Smooth muscle cell (in vitro differentiated cells): ENCODE measurements around the gene ZYG11A. TPM values are rescaled to one million over a fixed set of nuclear protein-coding genes. Genes with fewer than 3 reads are reported as not detected.

Experiments used
- DNase-seq: peaks from one replicate; lab custom pipeline; 2025; ENCODE audit not compliant: unreplicated experiment; lab: John Stamatoyannopoulos, UW
- H2AFZ ChIP-seq: fragments of 200-600 bp; sonication (generic); 2 replicates; pipeline ENCODE4 v1.6.0; 2016; ENCODE audit warnings: antibody characterized with exemption, low read depth, mild to moderate bottlenecking
- H3F3A ChIP-seq: fragments of 200-600 bp; sonication (generic); 2 replicates; pipeline ENCODE4 v1.6.0; 2017; ENCODE audit warnings: antibody characterized with exemption, low read depth
- H3K27ac ChIP-seq: fragments of 200-600 bp; sonication (generic); 2 replicates; pipeline ENCODE4 v1.5.1; 2016; ENCODE audit warnings: low read depth, mild to moderate bottlenecking
- H3K27me3 ChIP-seq: fragments of 200-600 bp; sonication (generic); 2 replicates; pipeline ENCODE4 v1.6.1; 2016; ENCODE audit warnings: low read depth, mild to moderate bottlenecking
- H3K36me3 ChIP-seq: fragments of 200-600 bp; sonication (generic); 2 replicates; pipeline ENCODE4 v1.5.1; 2016; ENCODE audit warnings: low read depth
- H3K4me1 ChIP-seq: fragments of 200-600 bp; sonication (generic); 2 replicates; pipeline ENCODE4 v1.5.1; 2016; ENCODE audit warnings: low read depth
- H3K4me2 ChIP-seq: fragments of 200-600 bp; sonication (generic); 2 replicates; pipeline ENCODE4 v1.6.0; 2016; ENCODE audit warnings: mild to moderate bottlenecking
- H3K4me3 ChIP-seq: fragments of 200-600 bp; sonication (generic); 2 replicates; pipeline ENCODE4 v1.5.1; 2016; ENCODE audit warnings: mild to moderate bottlenecking
- H3K79me2 ChIP-seq: fragments of 200-600 bp; sonication (generic); 2 replicates; pipeline ENCODE4 v1.6.0; 2016; ENCODE audit warnings: low read depth, mild to moderate bottlenecking
- H3K9ac ChIP-seq: fragments of 200-600 bp; sonication (generic); 2 replicates; pipeline ENCODE4 v1.6.0; 2016; ENCODE audit warnings: low read depth
- H3K9me3 ChIP-seq: fragments of 200-600 bp; sonication (generic); replicated peaks from 2 replicates; pipeline ENCODE4 v1.5.1; 2016; ENCODE audit warnings: low read depth
- H4K20me1 ChIP-seq: fragments of 200-600 bp; sonication (generic); 2 replicates; pipeline ENCODE4 v1.6.0; 2016; ENCODE audit warnings: low read depth
- WGBS: methylation state at CpG from one replicate; pipeline ENCODE4 v1.1.7; 2016; ENCODE audit warnings: low lambda C conversion rate; 5-methylcytosine and 5-hydroxymethylcytosine counted together
- microRNA counts: library from miRNA; unstranded; fragments of <30 nt; microRNA quantifications from one replicate; lab custom pipeline; 2016
- microRNA-seq: library from miRNA; unstranded; fragments of <30 nt; microRNA quantifications from one replicate; pipeline ENCODE4, GENCODE V29; 2016; ENCODE audit warnings: borderline number of aligned reads
- polyA plus RNA-seq: library from polyadenylated mRNA; unstranded; fragments of >200 nt; fragmentation: Nextera tagmentation; extraction: Ambion mirVana; gene quantifications from 2 replicates; pipeline ENCODE4 v1.2.1, GENCODE V29; 2016
- small RNA-seq: library from RNA; depleted of rRNA; stranded (forward); fragments of <200 nt; gene quantifications from one replicate; pipeline ENCODE3, GENCODE V24; 2014
- total RNA-seq: library from RNA; depleted of rRNA; stranded (reverse); fragments of >200 nt; gene quantifications from 2 replicates; pipeline ENCODE4 v1.2.3, GENCODE V29; 2014
- TF ChIP-seq, protein P1 (sequence below): fragments of 200-600 bp; sonication (generic); IDR thresholded peaks from 2 replicates; pipeline ENCODE4 v1.5.1; 2017; ENCODE audit warnings: borderline replicate concordance, mild to moderate bottlenecking, antibody characterized with exemption; ENCODE audit not compliant: insufficient read depth, poor library complexity, severe bottlenecking

Gene ZYG11A
- total and polyA plus RNA-seq, 2 experiments from 2014 or later: not detected

DNA sequence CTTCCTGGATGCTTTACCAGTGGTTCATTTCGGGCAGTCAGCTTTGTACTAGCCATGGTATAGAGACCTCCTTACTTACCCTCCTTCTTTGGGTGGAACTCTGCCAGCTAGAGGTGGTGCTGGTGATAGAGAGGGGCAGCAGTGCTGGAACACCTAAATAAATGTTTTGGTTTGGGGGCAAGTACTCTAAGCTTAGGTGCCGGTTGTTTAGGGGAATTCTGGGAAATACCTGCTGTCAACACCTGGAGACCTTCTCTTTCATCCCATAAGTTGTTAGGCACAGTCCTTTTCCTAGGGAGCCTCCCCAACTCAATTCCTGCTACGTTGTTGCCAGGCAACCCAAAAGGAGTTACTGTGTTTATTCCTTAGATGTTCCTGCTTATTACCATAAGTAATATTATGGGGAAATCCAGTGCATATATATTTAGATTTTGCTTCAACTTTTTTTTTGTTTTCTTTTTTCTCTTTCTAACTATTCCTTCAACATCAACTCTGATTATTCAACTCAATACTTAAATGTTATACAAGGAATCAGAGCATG is 101.4 kb downstream of the ZYG11A start:
- no peak for DNase-seq
- H3K27me3 ChIP-seq: no peaks in the 10 kb centered on the region

DNA sequence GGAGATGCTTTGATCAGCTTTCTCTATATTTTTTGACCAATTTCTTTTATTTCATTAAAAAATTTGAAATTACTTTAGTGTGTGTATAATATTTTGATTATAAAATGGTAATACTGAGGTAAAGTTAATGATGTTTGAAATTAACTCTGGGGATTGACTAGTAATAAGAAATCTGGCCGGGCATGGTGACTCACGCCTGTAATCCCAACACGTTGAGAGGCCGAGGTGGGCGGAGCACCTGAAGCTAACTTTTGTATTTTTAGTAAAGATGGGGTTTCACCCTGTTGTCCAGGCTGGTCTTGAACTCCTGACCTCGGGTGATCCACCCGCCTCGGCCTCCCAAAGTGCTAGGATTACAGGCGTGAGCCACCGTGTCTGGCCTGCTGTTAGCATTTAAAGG is 102.0 kb downstream of the ZYG11A start:
- Histone ChIP-seq H3K27me3 (no peaks in the 10 kb centered on the region), H3K27ac (no peak overlapping the region), H3K36me3 (no peaks in the 10 kb centered on the region), H4K20me1 (no peaks in the 10 kb centered on the region), H3F3A (no peaks in the 10 kb centered on the region), H3K4me3 (no peak overlapping the region), H3K4me2 (no peak overlapping the region), H2AFZ (no peak overlapping the region), H3K9me3 (no peaks in the 10 kb centered on the region), H3K4me1 (no peaks in the 10 kb centered on the region), H3K9ac (no peak overlapping the region), H3K79me2 (no peaks in the 10 kb centered on the region)
- TF ChIP-seq, protein P1, sequence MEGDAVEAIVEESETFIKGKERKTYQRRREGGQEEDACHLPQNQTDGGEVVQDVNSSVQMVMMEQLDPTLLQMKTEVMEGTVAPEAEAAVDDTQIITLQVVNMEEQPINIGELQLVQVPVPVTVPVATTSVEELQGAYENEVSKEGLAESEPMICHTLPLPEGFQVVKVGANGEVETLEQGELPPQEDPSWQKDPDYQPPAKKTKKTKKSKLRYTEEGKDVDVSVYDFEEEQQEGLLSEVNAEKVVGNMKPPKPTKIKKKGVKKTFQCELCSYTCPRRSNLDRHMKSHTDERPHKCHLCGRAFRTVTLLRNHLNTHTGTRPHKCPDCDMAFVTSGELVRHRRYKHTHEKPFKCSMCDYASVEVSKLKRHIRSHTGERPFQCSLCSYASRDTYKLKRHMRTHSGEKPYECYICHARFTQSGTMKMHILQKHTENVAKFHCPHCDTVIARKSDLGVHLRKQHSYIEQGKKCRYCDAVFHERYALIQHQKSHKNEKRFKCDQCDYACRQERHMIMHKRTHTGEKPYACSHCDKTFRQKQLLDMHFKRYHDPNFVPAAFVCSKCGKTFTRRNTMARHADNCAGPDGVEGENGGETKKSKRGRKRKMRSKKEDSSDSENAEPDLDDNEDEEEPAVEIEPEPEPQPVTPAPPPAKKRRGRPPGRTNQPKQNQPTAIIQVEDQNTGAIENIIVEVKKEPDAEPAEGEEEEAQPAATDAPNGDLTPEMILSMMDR: no peak
- no peak for DNase-seq
- WGBS: 85% methylated on average over 10 of the region's 10 CpGs

More for the DNA sequence above, 101.4 kb downstream of the ZYG11A start:
- Histone ChIP-seq H3K4me3 (no peak overlapping the region), H3K27ac (no peak overlapping the region), H2AFZ (no peak overlapping the region), H3F3A (no peaks in the 10 kb centered on the region), H3K79me2 (no peaks in the 10 kb centered on the region), H4K20me1 (no peaks in the 10 kb centered on the region), H3K9me3 (no peaks in the 10 kb centered on the region), H3K4me1 (no peaks in the 10 kb centered on the region), H3K9ac (no peak overlapping the region), H3K4me2 (no peak overlapping the region), H3K36me3 (no peaks in the 10 kb centered on the region)
- TF ChIP-seq, protein P1: no peak
- WGBS: 83% methylated on average over 3 of the region's 3 CpGs

MicroRNAs encoded within 50 kb of the gene (microRNA counts, 767-probe panel; counts per million panel counts)
- microRNA hsa-miR-1273f (lab: Ali Mortazavi, UCI): 183 counts per million
- 183 counts per million for microRNA hsa-miR-1273g-5p (lab: Ali Mortazavi, UCI)

Small RNA genes within 50 kb of the gene (microRNA-seq; reads per million reads assigned to microRNA genes)
- gene MIR1273F: not detected
- gene MIR1273G: not detected
- gene MIR5095: not detected

Small RNA genes within 50 kb of the gene (small RNA-seq; reads per million reads assigned to genes)
- gene AC099677.1 (not detected), gene AC099677.2 (not detected), gene MIR1273F (not detected), gene MIR1273G (not detected), gene MIR5095 (not detected), gene RNU6-969P (not detected)

Other genes starting within 250 kb of the ZYG11A start
- gene GPX7, start 240.4 kb upstream of the ZYG11A start, total RNA-seq: 164 and 192 TPM in 2 replicates
- 136 and 164 TPM in 2 replicates for gene GPX7, start 240.4 kb upstream of the ZYG11A start, polyA plus RNA-seq
- 2.3 TPM in 1 of 2 replicates, not detected in the other for gene SHISAL2A, start 209.6 kb upstream of the ZYG11A start, total RNA-seq
- gene SHISAL2A, start 209.6 kb upstream of the ZYG11A start, polyA plus RNA-seq: 0.66 and 0.98 TPM in 2 replicates
- 3.7 and 4.4 TPM in 2 replicates for gene COA7, start 144.4 kb upstream of the ZYG11A start, total RNA-seq
- 6.3 and 7.3 TPM in 2 replicates for gene COA7, start 144.4 kb upstream of the ZYG11A start, polyA plus RNA-seq
- gene ZYG11B, start 116.3 kb upstream of the ZYG11A start, total RNA-seq: 36.0 and 39.7 TPM in 2 replicates
- gene ZYG11B, start 116.3 kb upstream of the ZYG11A start, polyA plus RNA-seq: 8.8 and 9.1 TPM in 2 replicates
- gene ECHDC2, start 79.0 kb downstream of the ZYG11A start, total RNA-seq: 5.4 and 6.1 TPM in 2 replicates
- 1.8 and 19.3 TPM in 2 replicates for gene ECHDC2, start 79.0 kb downstream of the ZYG11A start, polyA plus RNA-seq
- gene SCP2, start 84.5 kb downstream of the ZYG11A start, total RNA-seq: 115 and 120 TPM in 2 replicates
- gene SCP2, start 84.5 kb downstream of the ZYG11A start, polyA plus RNA-seq: 85.9 and 94.8 TPM in 2 replicates
- 0.27 TPM in 1 of 2 replicates, not detected in the other for gene PODN, start 219.5 kb downstream of the ZYG11A start, total RNA-seq
- gene PODN, start 219.5 kb downstream of the ZYG11A start, polyA plus RNA-seq: 0.45 and 1.1 TPM in 2 replicates